Central memory CD8-positive, alpha-beta T cell (primary cell): ENCODE results near the gene CXCL10.

Experiments
- ATAC-seq: fragments of 150-1000 bp; cut with Tn5 transposase; replicated peaks from 2 replicates; pipeline ENCODE4 v1.10.0; 2022; ENCODE audit warnings: mild to moderate bottlenecking, moderate FRiP score, moderate number of reproducible peaks; ENCODE audit not compliant: poor library complexity, severe bottlenecking; ENCODE audit errors: extremely low read depth
- DNase-seq, 2 donors: peaks; one replicate each; pipeline ENCODE4 v3.0.0; 2021; ENCODE audit warnings: low spot score in 2 of 2
- H3K27ac Mint-ChIP-seq: one replicate; pipeline ENCODE4 v1.8.0; 2022; ENCODE audit warnings: low read depth, mild to moderate bottlenecking, moderate library complexity, mixed read lengths
- H3K27me3 Mint-ChIP-seq: one replicate; pipeline ENCODE4 v1.8.0; 2022; ENCODE audit warnings: mixed read lengths
- H3K36me3 Mint-ChIP-seq: one replicate; pipeline ENCODE4 v1.8.0; 2022; ENCODE audit warnings: mild to moderate bottlenecking, moderate library complexity, mixed read lengths; ENCODE audit not compliant: insufficient read depth
- H3K4me1 Mint-ChIP-seq: one replicate; pipeline ENCODE4 v1.8.0; 2022; ENCODE audit warnings: mixed read lengths
- H3K4me3 Mint-ChIP-seq: one replicate; pipeline ENCODE4 v1.8.0; 2022; ENCODE audit warnings: mild to moderate bottlenecking, moderate library complexity, mixed read lengths
- H3K9me3 Mint-ChIP-seq: one replicate; pipeline ENCODE4 v1.8.0; 2022; ENCODE audit warnings: mixed read lengths

The CXCL10 gene

DNA sequence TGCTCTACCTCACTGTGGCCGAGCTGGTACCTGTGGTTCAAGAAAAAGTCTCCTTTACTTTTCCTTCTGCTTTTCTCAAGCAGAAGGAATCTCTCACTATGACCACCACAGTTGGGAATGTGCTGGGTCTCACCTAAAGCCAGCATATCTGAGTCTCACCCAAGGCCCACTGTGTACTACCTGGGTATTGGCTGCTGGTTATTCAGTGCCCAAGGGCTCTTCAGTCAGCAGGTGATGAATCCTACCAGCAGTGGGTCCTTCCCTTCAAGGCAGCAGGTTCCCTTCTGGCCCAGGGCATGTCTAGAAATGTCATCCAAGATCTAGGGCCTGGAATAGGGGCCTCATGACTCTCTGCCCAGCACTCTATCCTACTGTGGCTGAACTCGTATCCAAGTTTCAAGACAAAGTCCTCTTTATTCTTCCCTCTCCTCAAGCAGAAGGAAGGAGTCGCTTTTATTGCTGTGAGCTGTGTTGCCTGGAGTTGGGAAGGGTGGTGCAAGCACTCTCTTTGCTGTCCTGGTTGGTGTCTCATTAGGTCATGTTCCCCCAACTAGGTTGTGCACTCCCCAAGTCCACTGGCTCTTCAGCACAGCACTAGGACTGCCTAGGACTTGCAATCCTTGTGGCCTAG is 6.1 kb downstream of the CXCL10 start:
- Mint-ChIP-seq H3K4me1 (no peaks in the 10 kb centered on the region), H3K36me3 (no peaks in the 10 kb centered on the region), H3K27ac (no peak overlapping the region), H3K9me3 (no peaks in the 10 kb centered on the region), H3K27me3 (no peaks in the 10 kb centered on the region), H3K4me3 (no peak overlapping the region)
- no peak for DNase-seq
- ATAC-seq = no peak

DNA sequence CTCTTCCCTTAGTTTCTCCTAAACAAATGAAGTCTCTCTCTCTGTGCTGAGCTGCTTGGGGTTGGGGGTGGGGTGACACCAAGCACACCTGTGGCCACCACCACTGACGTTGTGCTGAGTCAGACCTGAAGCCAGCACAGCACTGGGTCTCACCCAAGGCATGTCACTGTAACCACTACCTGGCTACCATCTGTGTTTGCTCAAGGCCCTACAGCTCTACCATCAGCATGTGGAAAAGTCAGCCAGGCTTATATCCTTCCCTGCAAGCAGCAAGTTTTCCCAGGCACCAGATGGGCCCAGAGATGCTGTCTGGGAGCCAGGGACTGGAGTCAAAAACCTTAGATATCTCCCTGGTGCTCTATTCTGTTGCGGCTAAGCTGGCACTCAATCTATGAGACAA is 6.9 kb downstream of the CXCL10 start:
- DNase-seq = no peak
- ATAC-seq = no peak
- H3K27ac Mint-ChIP-seq = no peak overlapping the region
- no peaks in the 10 kb centered on the region for H3K27me3 Mint-ChIP-seq
- no peaks in the 10 kb centered on the region for H3K9me3 Mint-ChIP-seq
- no peaks in the 10 kb centered on the region for H3K36me3 Mint-ChIP-seq
- H3K4me1 Mint-ChIP-seq = no peaks in the 10 kb centered on the region
- no peak overlapping the region for H3K4me3 Mint-ChIP-seq

DNA sequence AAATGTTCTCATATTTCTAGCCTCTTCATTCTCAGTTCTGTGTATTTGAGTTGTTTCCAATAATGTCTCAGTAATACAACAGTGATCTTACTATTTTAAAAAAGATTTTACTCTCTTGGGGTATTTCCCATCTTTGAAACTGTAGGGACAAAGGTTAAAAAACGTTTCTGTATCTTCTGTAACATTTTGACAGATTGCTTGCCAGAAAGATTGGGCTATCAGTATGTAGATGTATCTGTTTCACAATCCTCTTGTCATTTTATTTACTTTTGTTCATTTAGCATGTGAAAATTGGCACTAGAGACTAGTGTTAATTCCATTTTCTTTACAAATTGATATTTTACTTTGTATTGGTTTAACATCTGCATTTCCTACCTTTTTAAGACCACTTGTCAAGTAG is 9.8 kb downstream of the CXCL10 start:
- no peaks in the 10 kb centered on the region for H3K9me3 Mint-ChIP-seq
- no peak overlapping the region for H3K27ac Mint-ChIP-seq

DNA sequence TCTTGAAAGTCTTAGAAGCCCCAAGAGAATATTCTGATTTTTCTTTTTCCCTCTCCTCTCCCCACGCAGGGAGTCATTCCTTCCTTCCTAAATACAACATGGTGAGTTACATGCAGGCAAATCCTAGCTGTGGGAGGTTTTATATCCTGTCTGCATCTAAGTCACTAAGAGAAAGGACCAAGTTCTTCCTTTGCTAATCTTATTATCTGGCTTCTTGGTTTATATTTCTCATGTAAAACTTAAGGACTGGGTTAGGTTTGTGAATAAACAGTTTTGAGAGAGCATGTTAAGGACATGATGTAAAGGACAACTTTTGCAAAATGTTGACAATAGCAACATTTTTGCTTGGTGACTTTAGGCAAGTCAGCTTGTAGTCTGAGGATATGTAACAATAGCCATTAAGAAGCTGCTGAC is 10.9 kb downstream of the CXCL10 start:
- H3K9me3 Mint-ChIP-seq = no peaks in the 10 kb centered on the region
- no peaks in the 10 kb centered on the region for H3K27me3 Mint-ChIP-seq
- no peak overlapping the region for H3K4me3 Mint-ChIP-seq
- no peaks in the 10 kb centered on the region for H3K36me3 Mint-ChIP-seq
- no peak overlapping the region for H3K27ac Mint-ChIP-seq
- ATAC-seq (no peak), DNase-seq (no peak)
- no peaks in the 10 kb centered on the region for H3K4me1 Mint-ChIP-seq

More for the DNA sequence above, 9.8 kb downstream of the CXCL10 start:
- H3K4me1 Mint-ChIP-seq = no peaks in the 10 kb centered on the region
- H3K36me3 Mint-ChIP-seq = no peaks in the 10 kb centered on the region
- no peaks in the 10 kb centered on the region for H3K27me3 Mint-ChIP-seq
- no peak for DNase-seq
- no peak for ATAC-seq
- no peak overlapping the region for H3K4me3 Mint-ChIP-seq

DNA sequence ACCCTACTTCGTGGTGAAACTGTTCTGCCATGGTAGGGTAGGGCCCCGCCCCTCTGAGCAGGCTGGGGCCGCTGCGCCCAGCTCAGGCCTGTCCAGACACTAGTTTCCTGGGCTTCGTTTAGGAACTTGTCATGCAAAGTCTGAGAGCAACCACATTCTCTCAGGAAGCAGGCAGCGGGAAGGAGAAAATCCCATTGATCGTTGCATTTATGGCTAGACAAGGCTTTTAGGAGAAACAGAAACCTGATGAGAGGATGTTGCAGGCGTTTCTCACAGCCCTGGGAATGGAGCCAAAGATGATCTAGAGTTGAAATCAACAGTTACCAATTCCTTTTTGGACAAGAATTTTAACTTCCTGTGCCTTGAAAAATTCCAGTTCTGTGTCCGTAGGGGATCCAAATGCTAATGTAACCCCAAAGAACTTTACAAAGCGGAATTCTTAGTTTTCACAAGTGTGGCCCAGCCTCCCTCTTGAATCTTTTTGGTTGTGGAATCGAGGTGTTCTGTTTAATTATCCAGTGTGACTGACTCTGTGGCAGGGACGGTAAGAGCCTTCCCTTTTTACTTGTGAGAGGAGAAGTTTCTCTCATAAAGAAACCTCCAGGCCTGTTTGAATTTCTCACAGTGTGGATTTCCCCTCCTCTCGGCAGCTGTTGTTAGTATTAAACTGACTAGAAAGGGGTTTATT is 11.5 kb downstream of the CXCL10 start:
- H3K36me3 Mint-ChIP-seq = no peaks in the 10 kb centered on the region
- no peak for DNase-seq
- no peaks in the 10 kb centered on the region for H3K27me3 Mint-ChIP-seq
- H3K9me3 Mint-ChIP-seq = no peaks in the 10 kb centered on the region
- H3K27ac Mint-ChIP-seq = no peak overlapping the region
- no peak for ATAC-seq
- H3K4me3 Mint-ChIP-seq = no peak overlapping the region
- no peaks in the 10 kb centered on the region for H3K4me1 Mint-ChIP-seq

DNA sequence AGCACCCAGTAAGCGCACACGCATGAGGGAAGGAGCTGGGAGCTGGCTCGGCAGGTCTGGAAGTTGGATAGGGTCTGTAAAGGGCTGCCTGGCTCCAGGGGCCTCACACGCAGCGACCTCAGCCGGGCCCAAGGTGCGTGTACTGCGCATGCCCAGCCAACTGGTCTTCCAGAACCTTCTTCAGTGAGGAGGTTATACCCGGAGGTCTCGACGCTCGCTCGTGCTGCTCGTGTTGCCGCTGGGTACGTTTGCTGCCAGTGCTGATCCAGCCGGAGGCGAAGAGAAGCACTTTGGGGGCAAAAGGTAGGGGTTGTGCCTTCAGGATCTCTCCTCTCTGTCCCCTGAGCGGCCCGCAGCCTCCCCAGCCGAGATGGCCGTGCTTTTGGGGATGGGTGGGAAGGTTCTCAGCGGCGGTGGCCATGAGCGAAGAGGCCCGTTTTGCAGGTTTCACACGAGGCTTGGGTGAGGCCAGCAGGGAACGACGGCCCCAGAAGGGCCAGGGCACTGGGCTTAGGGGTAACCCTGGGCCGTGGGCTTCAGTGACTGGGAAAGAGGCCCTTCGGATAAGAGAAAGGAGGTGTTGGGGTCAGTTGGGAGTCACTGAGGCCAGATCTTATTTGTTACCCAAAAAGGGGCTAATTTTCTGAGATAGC is 12.2 kb downstream of the CXCL10 start:
- Mint-ChIP-seq H3K4me1 (no peaks in the 10 kb centered on the region), H3K27ac (no peak overlapping the region), H3K4me3 (no peak overlapping the region)

DNA sequence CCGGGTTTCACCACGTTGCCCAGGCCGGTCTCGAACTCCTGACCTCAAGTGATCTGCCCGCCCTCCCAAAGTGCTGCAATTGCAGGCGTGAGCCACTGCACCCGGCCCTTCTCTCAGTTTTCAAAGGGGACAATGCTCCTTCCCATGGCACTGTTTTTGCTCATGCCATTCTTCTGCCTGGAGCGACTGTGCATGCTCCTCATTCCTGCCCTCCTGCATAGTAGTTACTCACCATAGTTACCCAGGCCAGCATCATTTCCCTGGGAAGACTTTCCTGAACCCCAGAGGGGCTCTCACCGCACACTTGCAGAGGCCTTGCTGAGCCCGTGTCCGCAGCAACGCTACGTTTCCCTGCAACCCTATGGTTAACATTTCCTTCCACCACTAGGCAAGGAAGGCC is 12.7 kb downstream of the CXCL10 start:
- H3K36me3 Mint-ChIP-seq = no peaks in the 10 kb centered on the region
- DNase-seq (no peak), ATAC-seq (no peak)
- no peak overlapping the region for H3K4me3 Mint-ChIP-seq
- H3K27ac Mint-ChIP-seq = no peak overlapping the region
- H3K27me3 Mint-ChIP-seq = no peaks in the 10 kb centered on the region
- no peaks in the 10 kb centered on the region for H3K9me3 Mint-ChIP-seq
- no peaks in the 10 kb centered on the region for H3K4me1 Mint-ChIP-seq

More for the DNA sequence above, 12.2 kb downstream of the CXCL10 start:
- Mint-ChIP-seq H3K9me3 (no peaks in the 10 kb centered on the region), H3K36me3 (no peaks in the 10 kb centered on the region), H3K27me3 (no peaks in the 10 kb centered on the region)
- ATAC-seq (no peak), DNase-seq (no peak)

DNA sequence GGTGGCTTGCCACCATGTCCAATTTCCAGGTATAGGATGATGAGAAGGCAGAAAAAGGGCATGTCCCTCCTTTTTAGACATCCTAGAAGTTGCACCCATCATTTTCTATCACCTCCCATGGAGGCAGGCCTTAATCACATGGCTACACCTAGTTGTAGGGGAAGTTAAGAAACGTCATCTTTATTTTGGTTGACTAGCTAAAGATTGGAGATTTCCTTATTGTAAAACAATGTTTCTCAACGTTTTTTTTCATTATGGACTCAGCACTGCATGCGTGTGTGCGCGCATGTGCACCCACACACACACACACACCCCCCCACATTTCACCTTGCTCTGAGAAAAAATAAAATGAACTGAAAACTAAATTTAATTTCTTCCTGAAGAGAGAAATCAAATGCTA is 14.0 kb downstream of the CXCL10 start:
- Mint-ChIP-seq H3K9me3 (no peaks in the 10 kb centered on the region), H3K36me3 (no peaks in the 10 kb centered on the region), H3K4me1 (no peaks in the 10 kb centered on the region), H3K4me3 (no peak overlapping the region), H3K27ac (no peak overlapping the region), H3K27me3 (peaks cover 3% of the 10 kb centered on the region)
- ATAC-seq (no peak), DNase-seq (no peak)

DNA sequence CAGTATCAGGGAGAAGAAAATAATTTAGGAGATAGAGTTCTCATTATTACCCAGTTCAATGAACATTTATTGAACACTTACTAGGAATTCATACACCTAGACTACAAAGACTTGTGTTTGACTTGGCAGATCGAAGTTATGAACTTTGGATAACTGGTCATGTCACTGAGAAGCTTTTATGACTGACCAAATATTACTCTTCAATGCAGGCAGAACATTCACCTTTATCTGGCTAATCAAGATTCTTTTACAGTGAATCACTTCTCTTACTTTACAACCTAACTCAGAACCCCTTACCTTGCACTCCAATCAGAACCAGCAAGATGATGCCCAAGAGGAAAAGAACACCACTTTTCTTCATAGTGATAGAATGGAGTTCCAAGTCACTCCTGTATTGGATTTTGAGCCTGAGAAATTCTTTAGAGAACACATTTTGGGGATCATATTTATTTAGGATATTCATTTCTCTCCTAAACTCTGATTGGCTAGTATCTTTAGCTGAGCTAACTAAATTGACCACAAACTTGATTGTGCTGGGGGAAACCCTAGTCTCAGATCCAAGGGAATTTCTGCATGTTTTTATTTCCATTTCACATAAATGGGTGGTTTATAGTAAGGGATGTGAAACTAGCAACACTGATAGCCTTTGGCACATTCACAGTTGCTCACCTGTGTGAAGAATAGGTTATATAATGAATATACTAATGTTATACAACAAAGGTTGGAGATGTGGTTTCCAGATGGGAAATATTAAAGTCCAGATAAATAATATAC is 16.0 kb downstream of the CXCL10 start, which contains the start of gene CXCL9:
Gene CXCL9 (minus strand): TSS at position 421 of the 774 bp plus-strand sequence. CDS start 60 bp downstream, at position 361.
- H3K36me3 Mint-ChIP-seq = no peaks in the 10 kb centered on the region
- no peaks in the 10 kb centered on the region for H3K4me1 Mint-ChIP-seq
- peaks cover 13% of the 10 kb centered on the region for H3K27me3 Mint-ChIP-seq
- H3K27ac Mint-ChIP-seq = no peak within 1 kb of the TSS
- no peak for ATAC-seq
- no peak within 1 kb of the TSS for H3K4me3 Mint-ChIP-seq
- H3K9me3 Mint-ChIP-seq = no peaks in the 10 kb centered on the region
- no peak for DNase-seq

DNA sequence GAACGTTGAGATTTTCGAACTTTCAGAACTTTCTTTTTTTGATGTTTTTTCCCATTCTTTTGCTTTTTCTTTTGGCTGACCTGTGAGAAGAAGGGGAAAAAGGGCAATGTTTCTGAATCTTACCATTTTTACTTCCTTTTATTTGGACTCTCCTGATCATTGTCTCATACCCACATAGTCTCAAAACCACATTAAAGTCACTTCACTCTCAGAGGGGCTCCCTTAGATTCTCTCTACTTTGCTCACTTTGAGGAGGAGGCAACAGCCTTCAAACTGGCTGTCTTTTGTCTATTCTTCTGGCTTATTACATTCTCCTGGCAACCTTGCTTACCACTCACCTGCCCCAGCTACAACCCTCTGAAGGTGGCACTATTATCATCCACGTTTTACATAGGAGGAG is 19.7 kb downstream of the CXCL10 start:
- DNase-seq (no peak), ATAC-seq (no peak)
- Mint-ChIP-seq H3K9me3 (no peaks in the 10 kb centered on the region), H3K27ac (no peak overlapping the region), H3K4me3 (no peak overlapping the region), H3K4me1 (no peaks in the 10 kb centered on the region), H3K27me3 (peaks cover 13% of the 10 kb centered on the region), H3K36me3 (no peaks in the 10 kb centered on the region)

DNA sequence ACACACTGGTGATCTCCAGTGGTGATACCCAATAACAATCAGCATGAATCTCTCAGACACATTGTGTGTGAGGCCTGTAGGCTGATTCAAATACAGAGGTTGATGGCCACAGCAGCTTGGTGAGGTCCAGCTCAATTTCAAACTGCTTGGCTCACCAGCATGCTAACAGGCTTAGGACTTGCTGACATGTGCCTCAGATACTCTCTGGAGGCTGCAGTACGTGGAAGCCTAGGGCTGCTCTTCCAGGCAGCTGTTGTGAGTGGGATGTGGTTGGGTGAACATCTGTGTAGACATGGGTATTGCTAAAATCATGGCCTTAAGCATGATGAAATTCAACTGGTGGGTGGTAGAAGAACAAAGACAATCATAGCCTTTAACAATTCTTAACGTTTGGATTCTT is 20.3 kb downstream of the CXCL10 start:
- Mint-ChIP-seq H3K4me1 (no peaks in the 10 kb centered on the region), H3K36me3 (no peaks in the 10 kb centered on the region), H3K9me3 (no peaks in the 10 kb centered on the region), H3K4me3 (no peak overlapping the region), H3K27ac (no peak overlapping the region), H3K27me3 (peaks cover 13% of the 10 kb centered on the region)
- ATAC-seq = no peak
- no peak for DNase-seq

DNA sequence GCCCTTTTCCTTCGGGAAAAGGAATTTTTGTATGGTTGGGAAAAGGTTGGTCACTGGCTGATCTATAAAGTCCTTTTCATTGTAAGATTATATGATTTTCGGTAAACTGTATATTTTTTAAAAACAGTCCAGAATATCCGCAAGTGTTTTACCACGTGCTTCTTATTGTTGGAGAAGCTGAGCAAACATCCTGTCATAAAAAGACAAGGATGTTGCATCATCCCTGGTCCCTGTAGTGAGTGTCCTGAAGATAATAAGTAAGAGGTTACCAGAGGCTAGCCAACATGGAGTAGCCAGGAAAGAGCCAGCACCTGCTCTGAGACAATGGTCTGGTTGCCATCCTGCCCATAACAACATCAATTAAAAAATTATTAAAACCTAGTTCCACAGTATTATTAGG is 21.1 kb downstream of the CXCL10 start:
- H3K4me3 Mint-ChIP-seq = no peak overlapping the region
- no peaks in the 10 kb centered on the region for H3K9me3 Mint-ChIP-seq
- ATAC-seq = no peak
- H3K27me3 Mint-ChIP-seq = peaks cover 13% of the 10 kb centered on the region
- no peak overlapping the region for H3K27ac Mint-ChIP-seq
- DNase-seq = no peak
- H3K4me1 Mint-ChIP-seq = no peaks in the 10 kb centered on the region
- H3K36me3 Mint-ChIP-seq = no peaks in the 10 kb centered on the region
